ENCODE results near the gene PAN2. TPM values are rescaled to one million over a fixed set of nuclear protein-coding genes. Genes with fewer than 3 reads are reported as not detected.
A peak's percentile ranks its signal among the peaks of the same experiment; 100 is the strongest.
"Not testable (repeated sequence)": the region's sequence is repeated elsewhere in the genome, so short reads cannot be mapped to it uniquely, and the experiment has no call there.

The PAN2 gene
- total RNA-seq, 2 donors from 2014 or later = 24.4 to 74.5 TPM

- ATAC-seq (replicated peaks) = no peak
- Mint-ChIP-seq H3K27me3 (no peaks in the 10 kb centered on the region), H3K4me3 (no peak overlapping the region), H3K4me1 (no peaks in the 10 kb centered on the region), H3K9me3 (no peaks in the 10 kb centered on the region), H3K27ac (no peak overlapping the region), H3K36me3 (ENCODE audit: low read depth) (peaks cover 71% of the 10 kb centered on the region)
Measured at GRCh38 chr12:56307221-56307965, 26.4 kb downstream of the PAN2 start.

- Mint-ChIP-seq H3K36me3 (ENCODE audit: low read depth) (peaks cover 50% of the 10 kb centered on the region), H3K27me3 (no peaks in the 10 kb centered on the region), H3K4me3 (no peak overlapping the region), H3K4me1 (peaks cover 7% of the 10 kb centered on the region), H3K27ac (no peak overlapping the region), H3K9me3 (no peaks in the 10 kb centered on the region)
- ATAC-seq (replicated peaks) = no peak
Measured at GRCh38 chr12:56304872-56305590, 28.8 kb downstream of the PAN2 start.

GRCh38 chr12:56304276-56304675, 29.5 kb downstream of the PAN2 start:
- no peak overlapping the region for H3K27ac Mint-ChIP-seq
- ATAC-seq (replicated peaks) = no peak
- H3K36me3 Mint-ChIP-seq (ENCODE audit: low read depth) = peaks cover 49% of the 10 kb centered on the region
- H3K4me1 Mint-ChIP-seq = peaks cover 7% of the 10 kb centered on the region
- H3K4me3 Mint-ChIP-seq = no peak overlapping the region
- H3K27me3 Mint-ChIP-seq = no peaks in the 10 kb centered on the region
- no peaks in the 10 kb centered on the region for H3K9me3 Mint-ChIP-seq

DNA sequence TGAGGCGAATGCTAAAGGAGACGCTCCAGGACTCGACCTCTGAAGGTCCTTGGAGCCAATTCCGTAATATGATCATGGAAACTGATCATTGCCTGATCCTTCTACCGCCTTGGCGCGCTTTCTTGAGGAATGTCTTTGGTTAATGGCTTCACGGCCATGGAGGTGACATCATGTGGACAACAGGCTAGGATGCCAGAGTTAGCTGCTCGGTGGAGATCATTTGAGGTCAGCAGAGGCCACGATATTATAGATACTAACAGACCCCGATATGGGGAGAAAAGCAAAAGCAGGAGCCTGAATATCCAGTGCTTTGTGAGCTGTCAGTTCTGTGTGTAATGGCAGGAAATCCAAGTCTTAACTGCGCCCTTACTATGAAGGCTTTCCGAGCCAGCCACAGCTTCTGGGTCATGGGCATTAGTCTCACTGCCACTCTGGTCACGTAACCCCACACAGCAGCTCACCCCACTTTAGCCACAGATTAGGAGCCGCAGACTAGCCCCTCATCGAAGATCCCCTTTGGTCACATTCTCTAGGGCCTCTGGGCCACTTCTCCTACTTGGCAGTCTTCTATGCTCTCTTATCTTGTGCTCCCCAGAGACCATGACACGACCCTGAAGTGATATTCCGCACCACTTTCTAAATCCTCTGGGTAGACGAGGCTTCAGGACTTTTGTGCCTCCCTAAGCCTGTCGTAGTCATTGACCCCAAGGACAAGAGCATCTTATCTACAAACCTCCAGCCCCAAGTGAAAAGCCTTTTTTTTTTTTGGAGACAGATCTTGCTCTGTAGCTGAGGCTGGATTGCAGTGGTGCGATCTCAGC, 32.9 kb downstream of the PAN2 start:
- no peaks in the 10 kb centered on the region for H3K9me3 Mint-ChIP-seq
- peak; percentile 1 for ATAC-seq (replicated peaks)
- peak overlapping the region; percentile 81 for H3K4me3 Mint-ChIP-seq
- H3K36me3 Mint-ChIP-seq (ENCODE audit: low read depth) = peaks cover 57% of the 10 kb centered on the region
- H3K27ac Mint-ChIP-seq = peak overlapping the region; percentile 89
- peaks cover 23% of the 10 kb centered on the region for H3K4me1 Mint-ChIP-seq
- no peaks in the 10 kb centered on the region for H3K27me3 Mint-ChIP-seq

DNA sequence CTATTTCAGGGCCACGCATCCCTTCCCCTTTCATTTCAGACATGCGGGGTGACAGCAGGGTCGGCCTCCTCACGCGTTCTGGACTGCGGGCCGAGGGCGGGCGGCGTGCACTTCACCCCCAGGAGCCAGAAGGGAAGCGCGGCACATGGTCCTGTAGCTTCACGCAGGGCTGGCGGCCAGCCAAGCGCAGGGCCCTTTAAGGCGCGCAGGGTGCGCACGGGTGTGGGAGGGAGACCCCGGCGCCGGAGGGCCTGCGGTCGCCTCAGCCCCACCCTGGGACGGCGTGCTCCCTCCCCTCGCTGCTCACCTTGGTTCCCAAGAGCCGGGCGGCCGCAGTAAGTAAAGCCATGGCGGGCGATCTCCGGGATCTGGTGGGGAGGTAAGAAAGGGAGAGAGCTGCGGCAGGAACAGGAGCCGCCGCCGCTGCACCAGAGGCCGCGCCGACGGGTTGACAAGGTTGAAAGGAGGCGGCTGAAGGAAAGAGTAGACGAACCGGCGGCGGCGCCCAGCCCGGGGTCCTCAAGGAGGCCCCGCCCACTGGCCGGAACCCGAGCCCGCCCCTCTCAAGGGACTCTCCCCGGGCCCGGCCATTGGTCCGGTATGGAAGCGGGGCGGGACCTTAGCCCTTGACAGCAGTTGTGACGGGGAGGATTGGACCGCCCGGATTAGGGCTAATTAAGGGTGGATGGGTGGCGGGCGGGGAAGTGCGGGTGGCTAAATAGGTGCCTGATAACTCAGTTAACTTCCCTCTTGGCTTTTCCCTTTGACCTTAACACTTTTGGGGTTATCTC, 33.8 kb downstream of the PAN2 start, which contains the start of gene CS:
Gene CS (minus strand): TSS at position 478 of the 791 bp plus-strand sequence. CDS start 129 bp downstream, at position 349.
- Mint-ChIP-seq H3K27ac (peak within 1 kb of the TSS; percentile 89), H3K27me3 (no peaks in the 10 kb centered on the region), H3K4me3 (peak within 1 kb of the TSS; percentile 81), H3K9me3 (no peaks in the 10 kb centered on the region), H3K4me1 (peaks cover 23% of the 10 kb centered on the region), H3K36me3 (ENCODE audit: low read depth) (peaks cover 58% of the 10 kb centered on the region)
- peak; percentile 99 for ATAC-seq (replicated peaks)

GRCh38 chr12:56299308-56299852, 34.4 kb downstream of the PAN2 start:
- peaks cover 23% of the 10 kb centered on the region for H3K4me1 Mint-ChIP-seq
- no peaks in the 10 kb centered on the region for H3K9me3 Mint-ChIP-seq
- peak overlapping the region; percentile 81 for H3K4me3 Mint-ChIP-seq
- H3K27ac Mint-ChIP-seq = peak overlapping the region; percentile 89
- no peaks in the 10 kb centered on the region for H3K27me3 Mint-ChIP-seq
- peaks cover 56% of the 10 kb centered on the region for H3K36me3 Mint-ChIP-seq (ENCODE audit: low read depth)
- ATAC-seq (replicated peaks) = peak; percentile 2

DNA sequence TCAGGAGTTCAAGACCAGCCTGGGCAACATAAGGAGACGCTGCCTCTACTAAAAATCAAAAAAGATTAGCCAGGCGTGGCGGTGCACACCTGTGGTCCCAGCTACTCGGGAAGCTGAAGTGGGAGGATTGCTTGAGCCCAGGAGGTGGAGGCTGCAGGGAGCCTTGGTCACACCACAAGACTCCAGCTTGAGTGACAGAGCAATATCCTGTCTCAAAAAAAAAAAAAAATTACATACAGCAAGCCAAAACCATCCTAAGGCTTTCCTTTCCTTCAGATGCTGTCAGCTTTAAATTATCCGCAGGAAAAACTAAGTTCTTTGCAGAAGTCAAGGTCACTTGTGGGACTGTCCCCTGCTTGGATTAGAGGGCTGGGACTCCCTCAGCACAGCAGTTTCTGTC, 35.0 kb downstream of the PAN2 start:
- Mint-ChIP-seq H3K4me3 (peak overlapping the region; percentile 81), H3K27ac (peak overlapping the region; percentile 89), H3K36me3 (ENCODE audit: low read depth) (peaks cover 56% of the 10 kb centered on the region), H3K9me3 (no peaks in the 10 kb centered on the region), H3K4me1 (peaks cover 23% of the 10 kb centered on the region), H3K27me3 (no peaks in the 10 kb centered on the region)
- ATAC-seq (replicated peaks) = no peak

GRCh38 chr12:56297400-56297799, 36.4 kb downstream of the PAN2 start:
- Mint-ChIP-seq H3K4me3 (peak overlapping the region; percentile 81), H3K27me3 (no peaks in the 10 kb centered on the region), H3K9me3 (no peaks in the 10 kb centered on the region), H3K36me3 (ENCODE audit: low read depth) (peaks cover 67% of the 10 kb centered on the region), H3K27ac (peak overlapping the region; percentile 25), H3K4me1 (peaks cover 28% of the 10 kb centered on the region)
- no peak for ATAC-seq (replicated peaks)

- Mint-ChIP-seq H3K36me3 (ENCODE audit: low read depth) (peaks cover 76% of the 10 kb centered on the region), H3K27me3 (no peaks in the 10 kb centered on the region), H3K4me3 (peak overlapping the region; percentile 81), H3K27ac (no peak overlapping the region), H3K9me3 (no peaks in the 10 kb centered on the region), H3K4me1 (peaks cover 32% of the 10 kb centered on the region)
- ATAC-seq (replicated peaks) = no peak
Measured at GRCh38 chr12:56296295-56296694, 37.5 kb downstream of the PAN2 start.

DNA sequence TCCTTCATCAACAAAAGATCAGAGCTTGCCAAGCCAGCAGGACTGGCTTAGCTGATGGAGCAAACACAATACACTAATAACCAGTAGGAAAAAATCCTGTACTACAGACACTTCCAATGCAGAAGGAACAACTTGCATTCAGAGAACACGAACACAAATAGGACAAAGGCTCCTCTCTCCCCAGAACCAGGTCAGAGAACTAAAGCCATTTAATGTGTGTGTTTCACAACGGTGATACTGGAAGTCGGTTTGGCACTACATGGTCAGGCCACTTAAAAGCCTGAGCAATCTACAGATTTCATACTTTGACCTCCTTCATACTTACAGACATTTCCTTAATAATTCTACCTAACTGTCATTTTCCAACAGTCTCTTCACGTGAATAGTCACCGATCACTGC, 40.0 kb downstream of the PAN2 start:
- Mint-ChIP-seq H3K4me1 (peaks cover 28% of the 10 kb centered on the region), H3K9me3 (no peaks in the 10 kb centered on the region), H3K27ac (no peak overlapping the region), H3K27me3 (no peaks in the 10 kb centered on the region), H3K36me3 (ENCODE audit: low read depth) (peaks cover 88% of the 10 kb centered on the region), H3K4me3 (no peak overlapping the region)
- ATAC-seq (replicated peaks) = no peak

DNA sequence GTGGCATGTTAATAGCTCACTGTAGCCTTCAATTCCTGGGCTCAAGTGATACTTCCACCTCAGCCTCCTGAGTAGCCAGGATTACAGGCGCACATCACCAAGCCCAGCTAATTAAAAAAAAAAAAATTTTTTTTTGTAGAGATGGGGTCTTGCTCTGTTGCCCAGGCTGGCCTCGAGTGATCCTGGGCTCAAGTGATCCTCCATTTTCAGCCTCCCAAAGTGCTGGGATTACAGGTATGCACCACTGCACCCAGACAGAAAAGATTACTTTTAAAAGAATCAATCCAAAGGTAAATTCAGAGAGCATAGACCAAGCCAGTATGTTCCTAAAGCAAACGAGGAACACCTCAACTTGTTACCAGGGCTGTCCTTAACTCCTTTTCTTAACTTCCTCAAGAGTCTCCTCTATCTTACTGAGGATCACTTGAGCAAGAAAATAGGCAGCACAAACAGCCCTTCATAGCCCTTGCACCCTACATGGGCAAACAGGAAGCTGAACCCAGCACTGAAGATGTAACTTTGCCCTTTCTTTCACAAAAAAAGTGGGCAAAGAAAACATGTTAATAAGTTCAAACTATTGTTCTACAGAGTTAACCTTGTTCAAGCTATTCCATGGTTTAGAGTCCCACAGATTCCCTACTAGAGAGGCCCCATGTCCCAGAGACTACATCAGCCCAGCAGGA, 45.0 kb downstream of the PAN2 start:
- H3K9me3 Mint-ChIP-seq = no peaks in the 10 kb centered on the region
- no peak overlapping the region for H3K4me3 Mint-ChIP-seq
- ATAC-seq (replicated peaks) = no peak
- peaks cover 12% of the 10 kb centered on the region for H3K4me1 Mint-ChIP-seq
- H3K27ac Mint-ChIP-seq = no peak overlapping the region
- H3K27me3 Mint-ChIP-seq = no peaks in the 10 kb centered on the region
- peaks cover 84% of the 10 kb centered on the region for H3K36me3 Mint-ChIP-seq (ENCODE audit: low read depth)

GRCh38 chr12:56286044-56286830, 47.6 kb downstream of the PAN2 start:
- Mint-ChIP-seq H3K4me3 (no peak overlapping the region), H3K4me1 (peaks cover 2% of the 10 kb centered on the region), H3K27me3 (no peaks in the 10 kb centered on the region), H3K36me3 (ENCODE audit: low read depth) (peaks cover 89% of the 10 kb centered on the region), H3K9me3 (no peaks in the 10 kb centered on the region), H3K27ac (peak overlapping the region; percentile 57)
- no peak for ATAC-seq (replicated peaks)

DNA sequence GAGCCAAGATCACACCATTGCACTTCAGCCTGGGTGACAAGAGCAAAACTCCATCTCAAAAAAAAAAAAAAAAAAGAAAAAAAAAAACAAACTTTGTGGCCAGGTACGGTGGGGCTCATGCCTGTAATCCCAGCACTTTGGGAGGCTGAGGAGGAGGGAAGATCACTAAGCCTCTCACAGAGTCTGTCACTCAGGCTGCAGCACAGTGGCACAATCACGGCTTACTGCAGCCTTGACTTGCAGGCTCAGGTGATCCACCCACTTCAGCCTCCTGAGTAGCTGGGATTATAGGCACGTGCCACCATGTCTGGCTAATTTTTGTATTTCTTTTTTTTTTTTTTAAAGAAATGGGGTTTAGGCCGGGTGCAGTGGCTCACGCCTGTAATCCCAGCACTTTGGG, 49.5 kb downstream of the PAN2 start:
- not testable (repeated sequence) for H3K27me3 Mint-ChIP-seq; H3K9me3 Mint-ChIP-seq; H3K27ac Mint-ChIP-seq; H3K4me3 Mint-ChIP-seq; H3K4me1 Mint-ChIP-seq; ATAC-seq (replicated peaks)
- peaks cover 90% of the 10 kb centered on the region for H3K36me3 Mint-ChIP-seq (ENCODE audit: low read depth)

Measured in activated T-helper 17 cell treated with anti-CD3 and anti-CD28 coated beads, Interleukin-2, amount 50 U/mL, for 72 hours (primary cell).